Esophagus squamous epithelium (tissue), 5 donors: ENCODE data around the gene TRPM1. TPM values are rescaled to one million over a fixed set of nuclear protein-coding genes. Genes with fewer than 3 reads are reported as not detected.

ENCODE experiments used
- DNase-seq: peaks from one replicate; lab custom pipeline; 2025; lab: John Stamatoyannopoulos, UW
- H3K27ac ChIP-seq, 4 donors: fragments of 200-600 bp; sonication (generic); one replicate each; pipeline ENCODE4 v1.5.1; 2016 to 2019; ENCODE audit warnings: mild to moderate bottlenecking in 1 of 4
- H3K27me3 ChIP-seq, 4 donors: fragments of 200-600 bp; sonication (generic); 1 replicate in 3 of 4; 2 replicates in 1 of 4; pipeline versions ENCODE4 v1.5.1 to v1.6.0; 2017 to 2021; ENCODE audit warnings: antibody characterized with exemption in 1 of 4
- H3K36me3 ChIP-seq, 3 donors: fragments of 200-600 bp; sonication (generic); one replicate each; pipeline ENCODE4 v1.5.1; 2016 to 2019
- H3K4me1 ChIP-seq, 3 donors: fragments of 200-600 bp; sonication (generic); one replicate each; pipeline ENCODE4 v1.5.1; 2017 to 2019
- H3K4me3 ChIP-seq, 4 donors: fragments of 200-600 bp; sonication (generic); 1 replicate in 3 of 4; 2 replicates in 1 of 4; pipeline ENCODE4 v1.5.1; 2016 to 2019; ENCODE audit warnings: mild to moderate bottlenecking in 2 of 4, moderate library complexity in 1 of 4
- H3K9me3 ChIP-seq, 3 donors: fragments of 200-600 bp; sonication (generic); one replicate each; pipeline ENCODE4 v1.5.1; 2016 to 2019
- POLR2A ChIP-seq, 4 donors: fragments of 450-650 bp; IDR thresholded peaks; one replicate each; pipeline ENCODE4 v1.6.1; 2017; ENCODE audit warnings: antibody characterized with exemption in 4 of 4, mild to moderate bottlenecking in 4 of 4, moderate library complexity in 3 of 4
- WGBS, 2 donors: methylation state at CpG; one replicate each; pipeline ENCODE4 v1.1.5; 2018; 5-methylcytosine and 5-hydroxymethylcytosine counted together
- intact Hi-C: fragments of 100-400 bp; cut with DNase I; formaldehyde crosslinking; loops from one replicate; pipeline ENCODE4 v1.15.0; 2022
- total RNA-seq, 4 donors: library from RNA; depleted of rRNA; stranded (reverse); fragments of >200 nt; gene quantifications; one replicate each; pipeline ENCODE4 v1.1.0, GENCODE V29; 2016
- TF ChIP-seq, protein P1 (sequence below), 6 experiments: fragments of 450-650 bp in 4 of 6; fragments of 200-600 bp in 2 of 6; sonication (generic) in 2 of 6; IDR thresholded peaks; one replicate each; pipeline ENCODE4 v1.5.1; 2016 to 2019; ENCODE audit warnings: antibody characterized with exemption in 6 of 6, mild to moderate bottlenecking in 4 of 6, moderate library complexity in 4 of 6
- donor health status: DM: yes; HTN: yes; CAD: no.

The TRPM1 gene
- total RNA-seq, 4 donors from 2014 or later, result not detected

DNA sequence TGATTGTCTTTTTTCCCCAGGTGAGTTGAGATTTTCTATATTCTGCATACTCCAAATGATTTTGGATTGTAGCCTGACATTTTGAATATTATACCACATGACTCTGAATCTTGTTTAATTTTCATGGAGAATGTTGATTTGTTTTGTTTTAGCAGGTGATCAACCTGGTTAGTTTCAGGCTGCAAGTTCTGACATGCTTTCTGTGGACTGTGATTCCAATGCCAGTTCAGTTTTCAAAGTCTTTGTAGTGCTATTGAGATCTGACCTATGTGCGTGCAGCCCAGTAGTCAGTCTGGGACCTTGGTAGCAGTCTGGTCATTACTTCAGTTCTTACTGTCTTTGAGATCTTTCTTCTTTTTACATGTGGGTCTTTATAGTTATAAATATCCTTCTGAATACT lies 91.5 kb downstream of the TRPM1 start:
- Histone ChIP-seq H3K4me3 (no peak overlapping the region), H3K27me3 (no peaks in the 10 kb centered on the region), H3K36me3 (no peaks in the 10 kb centered on the region), H3K27ac (no peak overlapping the region), H3K9me3 (peaks cover 0 to 20% (median 18%) of the 10 kb centered on the region in 3 donors), H3K4me1 (peaks cover 0 to 39% (median 0%) of the 10 kb centered on the region in 3 donors)
- DNase-seq, result no peak
- intact Hi-C loops, result no loop called here
- no peak for TF ChIP-seq POLR2A (IDR thresholded peaks at IDR 0.05)
- TF ChIP-seq, protein P1, sequence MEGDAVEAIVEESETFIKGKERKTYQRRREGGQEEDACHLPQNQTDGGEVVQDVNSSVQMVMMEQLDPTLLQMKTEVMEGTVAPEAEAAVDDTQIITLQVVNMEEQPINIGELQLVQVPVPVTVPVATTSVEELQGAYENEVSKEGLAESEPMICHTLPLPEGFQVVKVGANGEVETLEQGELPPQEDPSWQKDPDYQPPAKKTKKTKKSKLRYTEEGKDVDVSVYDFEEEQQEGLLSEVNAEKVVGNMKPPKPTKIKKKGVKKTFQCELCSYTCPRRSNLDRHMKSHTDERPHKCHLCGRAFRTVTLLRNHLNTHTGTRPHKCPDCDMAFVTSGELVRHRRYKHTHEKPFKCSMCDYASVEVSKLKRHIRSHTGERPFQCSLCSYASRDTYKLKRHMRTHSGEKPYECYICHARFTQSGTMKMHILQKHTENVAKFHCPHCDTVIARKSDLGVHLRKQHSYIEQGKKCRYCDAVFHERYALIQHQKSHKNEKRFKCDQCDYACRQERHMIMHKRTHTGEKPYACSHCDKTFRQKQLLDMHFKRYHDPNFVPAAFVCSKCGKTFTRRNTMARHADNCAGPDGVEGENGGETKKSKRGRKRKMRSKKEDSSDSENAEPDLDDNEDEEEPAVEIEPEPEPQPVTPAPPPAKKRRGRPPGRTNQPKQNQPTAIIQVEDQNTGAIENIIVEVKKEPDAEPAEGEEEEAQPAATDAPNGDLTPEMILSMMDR (IDR thresholded peaks at IDR 0.05), result no peak
- 44 to 76% methylated on average over 1 of the region's 1 CpG for WGBS, 2 donors

DNA sequence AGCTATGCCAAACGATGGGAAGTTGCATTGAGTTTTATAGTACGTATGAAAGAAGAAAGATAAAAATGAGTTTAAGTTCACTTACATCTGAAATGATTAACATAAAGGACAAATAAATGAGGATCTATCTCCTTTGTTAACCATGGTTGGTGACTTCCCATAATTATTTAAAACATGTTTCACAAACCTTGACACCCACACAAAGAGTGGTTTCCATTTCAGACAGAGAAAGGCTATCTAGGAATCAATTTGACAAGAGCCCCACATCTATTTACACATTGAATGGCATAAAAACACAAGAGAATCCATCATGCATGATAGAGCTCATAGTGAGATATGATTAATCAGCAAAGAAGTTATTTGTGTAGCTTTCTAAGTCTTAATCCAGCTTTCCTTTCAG lies 95.9 kb downstream of the TRPM1 start:
- Histone ChIP-seq H3K9me3 (no peaks in the 10 kb centered on the region), H3K27me3 (no peaks in the 10 kb centered on the region), H3K4me3 (no peak overlapping the region), H3K4me1 (peaks cover 0 to 50% (median 6%) of the 10 kb centered on the region in 3 donors), H3K36me3 (no peaks in the 10 kb centered on the region), H3K27ac (peak overlapping the region in 2 of 4 donors; percentile 42 to 49)
- no peak for TF ChIP-seq POLR2A (IDR thresholded peaks at IDR 0.05)
- TF ChIP-seq, protein P1 (IDR thresholded peaks at IDR 0.05), result no peak
- WGBS, 2 donors, result 30 to 49% methylated on average over 2 of the region's 2 CpGs
- intact Hi-C loops, result no loop called here
- DNase-seq, result no peak

DNA sequence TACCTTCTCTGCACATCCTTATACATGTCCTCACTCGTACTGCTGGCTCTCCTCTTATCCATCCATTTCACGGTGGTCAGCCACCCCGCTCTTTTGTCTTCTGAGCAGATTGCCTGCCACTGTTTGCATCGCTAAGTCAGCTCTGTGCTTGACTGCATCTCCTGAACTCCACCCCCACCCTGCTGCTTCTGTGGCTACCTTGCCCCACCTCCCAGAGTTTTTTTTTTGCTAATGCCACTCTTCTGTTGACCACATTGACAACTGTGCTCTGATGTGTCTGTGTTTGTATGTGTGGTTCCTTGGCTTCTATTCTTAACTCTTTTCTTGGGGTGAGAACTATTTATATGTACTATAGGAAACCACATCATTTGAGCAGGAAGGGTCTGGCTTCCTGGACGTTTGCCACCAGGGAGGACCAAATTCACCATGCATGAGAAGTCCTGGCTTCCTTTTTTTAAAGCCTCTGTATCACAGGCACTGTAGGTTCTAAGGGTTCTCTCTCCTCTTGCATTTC lies 97.2 kb downstream of the TRPM1 start:
- TF ChIP-seq, protein P1 (IDR thresholded peaks at IDR 0.05), result no peak
- TF ChIP-seq POLR2A (IDR thresholded peaks at IDR 0.05), result no peak
- Histone ChIP-seq H3K36me3 (no peaks in the 10 kb centered on the region), H3K4me3 (no peak overlapping the region), H3K27me3 (no peaks in the 10 kb centered on the region), H3K27ac (no peak overlapping the region), H3K9me3 (no peaks in the 10 kb centered on the region), H3K4me1 (peaks cover 0 to 50% (median 6%) of the 10 kb centered on the region in 3 donors)
- intact Hi-C loops, result no loop called here
- DNase-seq, result no peak
- WGBS, 2 donors, result 27 to 39% methylated on average over 5 of the region's 5 CpGs

DNA sequence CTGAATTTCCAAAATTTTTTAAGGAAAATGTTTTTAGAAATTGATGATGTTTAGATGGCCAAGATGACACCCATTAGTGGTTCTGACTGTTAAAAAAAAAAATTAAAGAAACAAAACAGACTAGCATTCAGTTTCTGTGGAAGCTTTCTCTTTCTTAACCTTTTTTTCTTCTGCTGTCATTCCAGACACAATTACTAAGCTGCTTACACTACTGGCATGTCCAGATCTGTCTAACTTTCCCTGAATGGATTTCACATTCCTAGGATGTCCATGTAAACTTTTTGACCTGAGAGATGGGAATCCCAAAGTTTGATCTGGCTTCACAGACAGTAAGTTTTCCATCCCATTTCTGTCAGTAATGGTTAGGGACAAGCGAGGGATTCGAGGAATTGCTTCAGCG lies 99.8 kb downstream of the TRPM1 start:
- no peak overlapping the region for H3K4me3 ChIP-seq
- DNase-seq, result no peak
- no peaks in the 10 kb centered on the region for H3K27me3 ChIP-seq
- no peak overlapping the region for H3K27ac ChIP-seq
- no peaks in the 10 kb centered on the region for H3K9me3 ChIP-seq
- no peaks in the 10 kb centered on the region for H3K36me3 ChIP-seq
- intact Hi-C loops, result no loop called here
- WGBS, 2 donors, result 85 to 93% methylated on average over 3 of the region's 3 CpGs
- TF ChIP-seq, protein P1 (IDR thresholded peaks at IDR 0.05), result no peak
- no peak for TF ChIP-seq POLR2A (IDR thresholded peaks at IDR 0.05)
- peaks cover 0 to 52% (median 6%) of the 10 kb centered on the region in 3 donors for H3K4me1 ChIP-seq

DNA sequence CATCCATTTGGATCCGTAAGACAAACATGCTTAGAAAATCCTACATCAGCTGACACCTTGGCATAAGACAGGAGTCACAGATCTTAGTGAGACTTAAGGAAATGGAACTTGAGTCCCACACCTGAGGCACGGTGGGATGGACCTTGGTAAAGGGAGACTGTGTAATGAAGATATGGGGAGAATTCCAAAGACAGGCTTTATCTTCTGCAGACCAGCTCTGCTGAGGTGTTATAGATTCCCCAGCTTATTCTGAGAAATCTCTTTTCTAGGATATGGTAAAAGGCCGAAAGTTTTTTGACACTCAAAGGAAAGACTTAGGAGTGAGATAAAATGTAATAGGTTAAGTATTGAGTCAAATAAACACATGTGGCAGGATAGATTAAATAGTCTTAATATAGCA lies 101.8 kb downstream of the TRPM1 start:
- Histone ChIP-seq H3K4me1 (peaks cover 0 to 34% (median 6%) of the 10 kb centered on the region in 3 donors), H3K36me3 (no peaks in the 10 kb centered on the region), H3K27me3 (no peaks in the 10 kb centered on the region), H3K9me3 (no peaks in the 10 kb centered on the region), H3K27ac (no peak overlapping the region), H3K4me3 (no peak overlapping the region)
- intact Hi-C loops, result no loop called here
- TF ChIP-seq POLR2A (IDR thresholded peaks at IDR 0.05), result no peak
- TF ChIP-seq, protein P1 (IDR thresholded peaks at IDR 0.05), result no peak
- 87 to 96% methylated on average over 3 of the region's 3 CpGs for WGBS, 2 donors
- no peak for DNase-seq
